HUES64 (cell line): ENCODE results near the gene EPB41L4A.

Source experiments
- H3K27ac ChIP-seq: 2 replicates; pipeline ENCODE4 v1.7.0; 2013; ENCODE audit warnings: low read depth, low read length, inconsistent platforms
- H3K27me3 ChIP-seq: 2 replicates; pipeline ENCODE4 v1.6.1; 2013; ENCODE audit warnings: mild to moderate bottlenecking, low read length; ENCODE audit not compliant: insufficient read depth
- H3K36me3 ChIP-seq: 2 replicates; pipeline ENCODE4 v1.6.1; 2013; ENCODE audit warnings: mild to moderate bottlenecking, low read length; ENCODE audit not compliant: insufficient read depth
- H3K4me1 ChIP-seq: 2 replicates; pipeline ENCODE4 v1.6.1; 2013; ENCODE audit warnings: mild to moderate bottlenecking, low read length, moderate library complexity; ENCODE audit not compliant: insufficient read depth
- H3K4me3 ChIP-seq: 2 replicates; pipeline ENCODE4 v1.5.1; 2013; ENCODE audit warnings: mild to moderate bottlenecking, low read length, moderate library complexity
- H3K9ac ChIP-seq: 2 replicates; pipeline ENCODE4 v1.6.1; 2013; ENCODE audit warnings: mild to moderate bottlenecking, low read depth, low read length
- H3K9me3 ChIP-seq: 2 replicates; pipeline ENCODE4 v1.6.1; 2013; ENCODE audit warnings: low read depth, low read length; ENCODE audit not compliant: insufficient read depth
- WGBS: fragments of 150-250, 120-280 bp; methylation state at CpG from one replicate; pipeline ENCODE4 v1.1.7; 2013; ENCODE audit warnings: missing lambda C conversion rate; 5-methylcytosine and 5-hydroxymethylcytosine counted together

Gene EPB41L4A

DNA sequence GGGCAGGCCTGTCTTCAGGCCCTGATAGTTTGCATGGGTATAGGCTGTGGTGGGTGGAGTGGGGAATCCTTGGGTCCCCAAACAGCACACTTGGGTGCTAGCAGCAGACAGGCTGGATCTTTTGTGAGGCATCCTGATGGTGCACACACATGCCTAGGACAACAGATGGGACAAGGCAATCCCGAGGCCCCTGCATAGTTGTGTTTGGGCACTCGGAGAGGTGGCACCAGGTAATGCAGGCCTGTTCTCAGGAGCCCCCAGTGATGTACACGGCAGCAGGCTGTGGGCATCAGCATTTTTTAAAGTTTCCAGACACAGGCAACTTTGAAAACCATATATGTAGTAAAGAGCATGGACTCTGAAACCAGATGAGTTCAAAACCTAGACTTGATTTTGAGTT is 65.4 kb downstream of the EPB41L4A start:
- Histone ChIP-seq H3K36me3 (no peaks in the 10 kb centered on the region), H3K4me1 (peaks cover 12% of the 10 kb centered on the region), H3K9ac (no peak overlapping the region), H3K9me3 (no peaks in the 10 kb centered on the region), H3K27me3 (no peaks in the 10 kb centered on the region), H3K4me3 (no peak overlapping the region), H3K27ac (no peak overlapping the region)
- 63% methylated on average over 3 of the region's 3 CpGs for WGBS

- Histone ChIP-seq H3K4me1 (peaks cover 24% of the 10 kb centered on the region), H3K27me3 (no peaks in the 10 kb centered on the region), H3K9me3 (no peaks in the 10 kb centered on the region), H3K27ac (no peak overlapping the region), H3K4me3 (no peak overlapping the region), H3K36me3 (no peaks in the 10 kb centered on the region), H3K9ac (no peak overlapping the region)
- WGBS, result 100% methylated on average over 1 of the region's 3 CpGs
These were observed 67.9 kb downstream of the EPB41L4A start for GRCh38 chr5:112351225-112351624.

DNA sequence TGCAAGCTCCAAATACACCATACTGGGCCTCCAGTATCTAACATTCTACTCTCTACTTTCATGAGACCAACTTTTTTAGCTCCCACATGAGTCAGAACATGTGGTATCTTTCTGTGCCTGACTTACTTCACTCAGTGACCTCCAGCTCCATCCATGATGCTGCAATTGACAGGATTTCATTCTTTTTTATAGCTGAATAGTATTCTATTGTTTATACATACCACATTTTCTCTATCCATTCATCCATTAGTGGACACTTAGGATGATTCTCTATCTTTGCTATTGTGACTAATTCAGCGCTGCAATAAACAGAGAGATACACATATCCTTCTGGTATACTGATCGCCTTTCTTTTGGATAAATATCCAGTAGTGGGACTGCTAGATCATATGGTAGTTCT is 68.5 kb downstream of the EPB41L4A start:
- Histone ChIP-seq H3K9me3 (no peaks in the 10 kb centered on the region), H3K27ac (no peak overlapping the region), H3K36me3 (no peaks in the 10 kb centered on the region), H3K4me3 (no peak overlapping the region), H3K9ac (no peak overlapping the region), H3K4me1 (peaks cover 24% of the 10 kb centered on the region), H3K27me3 (no peaks in the 10 kb centered on the region)
- 100% methylated on average over 2 of the region's 2 CpGs for WGBS

DNA sequence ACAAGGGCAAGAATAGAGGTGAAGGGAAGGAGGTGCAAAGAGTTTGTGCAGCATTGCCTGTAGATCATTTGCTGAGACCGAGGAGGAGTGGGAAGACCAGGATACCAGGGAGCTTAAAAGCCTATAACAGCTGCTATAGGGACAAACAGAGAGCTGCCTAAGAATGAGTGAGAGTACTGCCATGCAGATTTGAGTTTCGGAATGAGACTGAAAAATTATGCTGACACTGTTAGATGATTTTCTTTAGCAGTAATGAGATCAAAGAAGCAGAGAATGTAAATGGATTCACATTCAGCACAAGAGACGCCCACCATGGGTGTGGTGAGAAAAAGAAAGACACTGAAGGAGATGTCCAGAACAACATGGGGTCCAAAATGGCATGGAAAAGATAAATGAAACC is 69.7 kb downstream of the EPB41L4A start:
- peaks cover 20% of the 10 kb centered on the region for H3K4me1 ChIP-seq
- 90% methylated on average over 3 of the region's 3 CpGs for WGBS
- H3K36me3 ChIP-seq, result no peaks in the 10 kb centered on the region
- H3K9me3 ChIP-seq, result no peaks in the 10 kb centered on the region
- H3K4me3 ChIP-seq, result no peak overlapping the region
- H3K27ac ChIP-seq, result no peak overlapping the region
- H3K27me3 ChIP-seq, result no peaks in the 10 kb centered on the region
- no peak overlapping the region for H3K9ac ChIP-seq

GRCh38 chr5:112348915-112349314 is 70.2 kb downstream of the EPB41L4A start:
- Histone ChIP-seq H3K27me3 (no peaks in the 10 kb centered on the region), H3K9me3 (no peaks in the 10 kb centered on the region), H3K36me3 (no peaks in the 10 kb centered on the region), H3K27ac (no peak overlapping the region), H3K4me1 (peaks cover 16% of the 10 kb centered on the region), H3K4me3 (no peak overlapping the region), H3K9ac (no peak overlapping the region)
- 96% methylated on average over 2 of the region's 2 CpGs for WGBS

DNA sequence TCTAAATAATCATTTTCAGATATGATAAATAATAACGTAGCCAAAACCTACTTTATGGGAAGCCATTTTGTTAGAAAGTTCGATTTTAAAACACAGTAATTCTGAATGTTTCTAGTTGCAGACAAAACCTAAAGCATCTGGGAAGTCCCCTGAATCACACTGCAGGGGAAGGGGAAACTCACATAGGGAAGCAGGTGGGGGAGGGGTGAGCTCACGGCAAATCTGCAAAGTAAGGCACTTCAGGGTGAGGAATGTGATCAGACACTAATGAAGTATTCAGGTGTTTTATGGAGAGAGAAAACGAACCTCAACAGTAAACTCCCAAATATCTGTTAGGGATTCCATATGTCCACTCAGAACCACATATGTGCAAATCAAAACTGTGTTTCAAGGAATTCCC is 70.7 kb downstream of the EPB41L4A start:
- Histone ChIP-seq H3K4me3 (no peak overlapping the region), H3K27me3 (no peaks in the 10 kb centered on the region), H3K4me1 (peaks cover 16% of the 10 kb centered on the region), H3K9me3 (no peaks in the 10 kb centered on the region), H3K36me3 (no peaks in the 10 kb centered on the region), H3K9ac (no peak overlapping the region), H3K27ac (no peak overlapping the region)
- WGBS, result 48% methylated on average over 4 of the region's 4 CpGs

GRCh38 chr5:112346411-112347044 is 72.5 kb downstream of the EPB41L4A start:
- H3K27me3 ChIP-seq, result no peaks in the 10 kb centered on the region
- 39% methylated on average over 2 of the region's 3 CpGs for WGBS
- no peak overlapping the region for H3K9ac ChIP-seq
- H3K4me1 ChIP-seq, result peaks cover 16% of the 10 kb centered on the region
- no peaks in the 10 kb centered on the region for H3K9me3 ChIP-seq
- no peak overlapping the region for H3K27ac ChIP-seq
- no peak overlapping the region for H3K4me3 ChIP-seq
- no peaks in the 10 kb centered on the region for H3K36me3 ChIP-seq

- WGBS, result 93% methylated on average over 3 of the region's 3 CpGs
These were observed 74.5 kb downstream of the EPB41L4A start for GRCh38 chr5:112344540-112344939.

GRCh38 chr5:112342389-112342788 is 76.7 kb downstream of the EPB41L4A start:
- Histone ChIP-seq H3K9ac (no peak overlapping the region), H3K27ac (no peak overlapping the region), H3K27me3 (no peaks in the 10 kb centered on the region), H3K4me3 (no peak overlapping the region), H3K9me3 (no peaks in the 10 kb centered on the region), H3K4me1 (peaks cover 8% of the 10 kb centered on the region), H3K36me3 (no peaks in the 10 kb centered on the region)
- WGBS, result 61% methylated on average over 3 of the region's 3 CpGs

More at GRCh38 chr5:112344540-112344939, 74.5 kb downstream of the EPB41L4A start:
- Histone ChIP-seq H3K9ac (no peak overlapping the region), H3K4me3 (no peak overlapping the region), H3K4me1 (peaks cover 16% of the 10 kb centered on the region), H3K27me3 (no peaks in the 10 kb centered on the region), H3K9me3 (no peaks in the 10 kb centered on the region), H3K27ac (no peak overlapping the region), H3K36me3 (no peaks in the 10 kb centered on the region)

- no peak overlapping the region for H3K4me3 ChIP-seq
- no peak overlapping the region for H3K9ac ChIP-seq
- H3K9me3 ChIP-seq, result no peaks in the 10 kb centered on the region
- no peaks in the 10 kb centered on the region for H3K27me3 ChIP-seq
- H3K36me3 ChIP-seq, result no peaks in the 10 kb centered on the region
- 90% methylated on average over 8 of the region's 8 CpGs for WGBS
- H3K27ac ChIP-seq, result no peak overlapping the region
- H3K4me1 ChIP-seq, result peaks cover 8% of the 10 kb centered on the region
These were observed 79.3 kb downstream of the EPB41L4A start for GRCh38 chr5:112339761-112340160.

GRCh38 chr5:112338681-112339337 is 80.3 kb downstream of the EPB41L4A start:
- Histone ChIP-seq H3K27ac (no peak overlapping the region), H3K27me3 (no peaks in the 10 kb centered on the region), H3K9ac (no peak overlapping the region), H3K4me1 (peaks cover 8% of the 10 kb centered on the region), H3K9me3 (no peaks in the 10 kb centered on the region), H3K36me3 (no peaks in the 10 kb centered on the region), H3K4me3 (no peak overlapping the region)
- WGBS, result 69% methylated on average over 5 of the region's 5 CpGs
